DND-41 (cell line): Measurements from ENCODE around the gene MCM9.

Experiments used
- ATAC-seq: fragments of 200-7000 bp; cut with Tn5 transposase; 3 replicates; pipeline ENCODE4 v1.9.1; 2021; ENCODE audit warnings: low read depth; ENCODE audit not compliant: insufficient read depth
- DNase-seq: peaks from one replicate; pipeline ENCODE4 v3.0.0-alpha.2; 2020
- H2AFZ ChIP-seq: 2 replicates; pipeline ENCODE4 v1.6.0; 2012; ENCODE audit warnings: low read depth, low read length
- H3K27ac ChIP-seq: 2 replicates; pipeline ENCODE4 v1.5.1; 2012; ENCODE audit warnings: low read length, inconsistent platforms
- H3K27me3 ChIP-seq: fragments of 200-600 bp; sonication (generic); 2 replicates; pipeline ENCODE4 v1.6.0; 2012; ENCODE audit warnings: low read length, mild to moderate bottlenecking, inconsistent platforms; ENCODE audit not compliant: insufficient read depth, poor library complexity
- H3K36me3 ChIP-seq: 2 replicates; pipeline ENCODE4 v1.5.1; 2012; ENCODE audit warnings: low read length, inconsistent platforms; ENCODE audit not compliant: insufficient read depth
- H3K4me1 ChIP-seq: 2 replicates; pipeline ENCODE4 v1.5.1; 2012; ENCODE audit warnings: mild to moderate bottlenecking, low read length; ENCODE audit not compliant: insufficient read depth
- H3K4me2 ChIP-seq: 2 replicates; pipeline ENCODE4 v1.6.0; 2012; ENCODE audit warnings: mild to moderate bottlenecking, moderate library complexity, low read length, inconsistent platforms; ENCODE audit not compliant: insufficient read depth
- H3K4me3 ChIP-seq, 2 experiments: fragments of 200-600 bp in 1 of 2; shearing (Covaris generic) in 1 of 2; 2 replicates each; pipeline ENCODE4 v1.5.1; 2012 to 2016; ENCODE audit warnings: inconsistent platforms in 2 of 2, low read length in 2 of 2, mild to moderate bottlenecking in 2 of 2, low read depth in 1 of 2, moderate library complexity in 1 of 2
- H3K79me2 ChIP-seq: 2 replicates; pipeline ENCODE4 v1.6.0; 2012; ENCODE audit warnings: low read length, inconsistent platforms; ENCODE audit not compliant: insufficient read depth
- H3K9ac ChIP-seq: 2 replicates; pipeline ENCODE4 v1.6.0; 2012; ENCODE audit warnings: low read depth, mild to moderate bottlenecking, inconsistent platforms, low read length, moderate library complexity
- H3K9me3 ChIP-seq: 2 replicates; pipeline ENCODE4 v1.5.1; 2012; ENCODE audit warnings: low read length, moderate library complexity, mild to moderate bottlenecking, inconsistent platforms; ENCODE audit not compliant: insufficient read depth, severe bottlenecking
- H4K20me1 ChIP-seq: 2 replicates; pipeline ENCODE4 v1.6.0; 2012; ENCODE audit warnings: low read length; ENCODE audit not compliant: insufficient read depth
- CTCF ChIP-seq: IDR thresholded peaks from 2 replicates; pipeline ENCODE4 v1.5.1; 2012; ENCODE audit warnings: borderline replicate concordance, low read length, moderate library complexity, mild to moderate bottlenecking; ENCODE audit not compliant: poor library complexity, severe bottlenecking; ENCODE audit errors: extremely low read depth
- EZH2 ChIP-seq: IDR thresholded peaks from 3 replicates; pipeline ENCODE4 v1.6.1; 2012; ENCODE audit warnings: borderline replicate concordance, low read depth, mild to moderate bottlenecking, moderate library complexity, low read length, inconsistent platforms; ENCODE audit not compliant: severe bottlenecking

MCM9 gene

GRCh38 chr6:118935331-118935668 is 341 bp upstream of the MCM9 start:
- Histone ChIP-seq H3K27me3 (no peaks in the 10 kb centered on the region), H3K9me3 (no peaks in the 10 kb centered on the region), H3K79me2 (peaks cover 71% of the 10 kb centered on the region), H3K36me3 (peaks cover 28% of the 10 kb centered on the region), H3K27ac (peak overlapping the region; percentile 94), H3K4me1 (peaks cover 41% of the 10 kb centered on the region), H2AFZ (peak overlapping the region; percentile 66), H3K9ac (peak overlapping the region; percentile 99), H3K4me3 (peak overlapping the region; percentile 43 to 78; a peak in 3 of 4 replicates), H4K20me1 (peaks cover 10% of the 10 kb centered on the region; the same call in 1 of the 2 replicates), H3K4me2 (peak overlapping the region; percentile 82)
- no peak for TF ChIP-seq EZH2
- TF ChIP-seq CTCF = no peak
- DNase-seq = no peak
- ATAC-seq = no peak

- H2AFZ ChIP-seq = peak overlapping the region; percentile 40; the same call in 1 of the 2 replicates
- H3K36me3 ChIP-seq = peaks cover 36% of the 10 kb centered on the region
- no peak for ATAC-seq
- H3K4me2 ChIP-seq = peak overlapping the region; percentile 82
- no peaks in the 10 kb centered on the region for H3K9me3 ChIP-seq
- peaks cover 10% of the 10 kb centered on the region; the same call in 1 of the 2 replicates for H4K20me1 ChIP-seq
- no peak for TF ChIP-seq CTCF
- no peak for TF ChIP-seq EZH2
- peak overlapping the region; percentile 45 for H3K27ac ChIP-seq
- H3K4me3 ChIP-seq = peak overlapping the region; percentile 78 to 85; a peak in 3 of 4 replicates
- H3K79me2 ChIP-seq = peaks cover 67% of the 10 kb centered on the region
- peaks cover 41% of the 10 kb centered on the region for H3K4me1 ChIP-seq
- peak overlapping the region; percentile 99 for H3K9ac ChIP-seq
- no peaks in the 10 kb centered on the region for H3K27me3 ChIP-seq
- no peak for DNase-seq
These were observed 1.0 kb downstream of the MCM9 start for GRCh38 chr6:118933855-118934460.

- Histone ChIP-seq H3K9ac (no peak overlapping the region), H3K4me2 (peak overlapping the region; percentile 39; the same call in 1 of the 2 replicates), H2AFZ (no peak overlapping the region), H3K27me3 (no peaks in the 10 kb centered on the region), H3K4me1 (peaks cover 41% of the 10 kb centered on the region), H3K27ac (no peak overlapping the region), H3K9me3 (no peaks in the 10 kb centered on the region), H3K79me2 (peaks cover 67% of the 10 kb centered on the region), H3K4me3 (no peak overlapping the region), H4K20me1 (peaks cover 10% of the 10 kb centered on the region; the same call in 1 of the 2 replicates), H3K36me3 (peaks cover 47% of the 10 kb centered on the region)
- TF ChIP-seq CTCF (no peak), EZH2 (no peak)
- no peak for ATAC-seq
- DNase-seq = no peak
These were observed 2.5 kb downstream of the MCM9 start for GRCh38 chr6:118932421-118932820.
